Left ventricle myocardium inferior (tissue), 1 donor: ENCODE measurements around the gene ALDH1B1. TPM values are rescaled to one million over a fixed set of nuclear protein-coding genes. Genes with fewer than 3 reads are reported as not detected.

Experiments used
- DNase-seq: peaks from one replicate; pipeline ENCODE4 v3.0.0-alpha.2; 2020
- H3K27ac ChIP-seq: fragments of 200-600 bp; replicated peaks from 2 replicates; pipeline ENCODE4 v1.8.0; 2021
- H3K27me3 ChIP-seq: fragments of 200-600 bp; 2 replicates; pipeline ENCODE4 v1.8.0; 2021; ENCODE audit warnings: low read depth
- H3K36me3 ChIP-seq: fragments of 200-600 bp; 2 replicates; pipeline ENCODE4 v1.8.0; 2021
- H3K4me1 ChIP-seq: fragments of 200-600 bp; 2 replicates; pipeline ENCODE4 v1.8.0; 2021
- H3K4me3 ChIP-seq: fragments of 200-600 bp; 2 replicates; pipeline ENCODE4 v1.8.0; 2021; ENCODE audit warnings: mild to moderate bottlenecking, moderate library complexity
- H3K9me3 ChIP-seq: fragments of 200-600 bp; replicated peaks from 2 replicates; pipeline ENCODE4 v1.8.0; 2021
- CTCF ChIP-seq: fragments of 200-600 bp; IDR thresholded peaks from 2 replicates; pipeline ENCODE4 v1.8.0; 2021; ENCODE audit warnings: antibody characterized with exemption, mild to moderate bottlenecking, borderline replicate concordance
- intact Hi-C: fragments of 100-400 bp; cut with micrococcal nuclease; formaldehyde crosslinking; loops from one replicate; pipeline ENCODE4 v1.11.0; 2022
- total RNA-seq: library from RNA; stranded (reverse); fragmentation: NEBNext Ultra II Directional; extraction: Animal tissue kit (Norgen Biotek cat#: 25700); gene quantifications from one replicate; pipeline ENCODE4 v1.2.1, GENCODE V29; 2021
- donor health status: DM: no; HTN: yes; CAD: no; lungs with severe emphysema.

Gene ALDH1B1
- total RNA-seq, 1 donor from 2014 or later: 21.6 TPM

GRCh38 chr9:38435521-38435920 lies 43.0 kb downstream of the ALDH1B1 start:
- H3K9me3 ChIP-seq: no peaks in the 10 kb centered on the region
- H3K27ac ChIP-seq: no peak overlapping the region
- H3K27me3 ChIP-seq: peaks cover 36% of the 10 kb centered on the region
- no peak for TF ChIP-seq CTCF
- no peak overlapping the region for H3K4me3 ChIP-seq
- no peaks in the 10 kb centered on the region for H3K4me1 ChIP-seq
- intact Hi-C loops: no loop called here
- DNase-seq: no peak
- H3K36me3 ChIP-seq: no peaks in the 10 kb centered on the region

GRCh38 chr9:38436708-38437107 lies 44.2 kb downstream of the ALDH1B1 start:
- intact Hi-C loops: no loop called here
- peaks cover 40% of the 10 kb centered on the region for H3K27me3 ChIP-seq
- DNase-seq: no peak
- no peaks in the 10 kb centered on the region for H3K36me3 ChIP-seq
- no peaks in the 10 kb centered on the region for H3K4me1 ChIP-seq
- TF ChIP-seq CTCF: no peak
- no peaks in the 10 kb centered on the region for H3K9me3 ChIP-seq
- no peak overlapping the region for H3K4me3 ChIP-seq
- H3K27ac ChIP-seq: no peak overlapping the region

- intact Hi-C loops: no loop called here
- H3K9me3 ChIP-seq: no peaks in the 10 kb centered on the region
- no peak for TF ChIP-seq CTCF
- no peak overlapping the region for H3K27ac ChIP-seq
- H3K27me3 ChIP-seq: peaks cover 45% of the 10 kb centered on the region
- DNase-seq: no peak
- no peak overlapping the region for H3K4me3 ChIP-seq
- no peaks in the 10 kb centered on the region for H3K36me3 ChIP-seq
- no peaks in the 10 kb centered on the region for H3K4me1 ChIP-seq
Measured at GRCh38 chr9:38437193-38437823, 44.8 kb downstream of the ALDH1B1 start.

- intact Hi-C loops: no loop called here
- H3K27ac ChIP-seq: no peak overlapping the region
- H3K4me3 ChIP-seq: no peak overlapping the region
- no peak for TF ChIP-seq CTCF
- peaks cover 47% of the 10 kb centered on the region for H3K27me3 ChIP-seq
- H3K36me3 ChIP-seq: no peaks in the 10 kb centered on the region
- no peaks in the 10 kb centered on the region for H3K9me3 ChIP-seq
- no peaks in the 10 kb centered on the region for H3K4me1 ChIP-seq
- no peak for DNase-seq
Measured at GRCh38 chr9:38439291-38439915, 46.9 kb downstream of the ALDH1B1 start.

- no peak overlapping the region for H3K27ac ChIP-seq
- no peaks in the 10 kb centered on the region for H3K9me3 ChIP-seq
- H3K36me3 ChIP-seq: no peaks in the 10 kb centered on the region
- H3K4me1 ChIP-seq: no peaks in the 10 kb centered on the region
- intact Hi-C loops: no loop called here
- no peak for TF ChIP-seq CTCF
- peaks cover 48% of the 10 kb centered on the region for H3K27me3 ChIP-seq
- no peak for DNase-seq
- H3K4me3 ChIP-seq: no peak overlapping the region
Measured at GRCh38 chr9:38439916-38440301, 47.4 kb downstream of the ALDH1B1 start.
